CD14-positive monocyte (primary cell): ENCODE data around the gene MMEL1. TPM values are rescaled to one million over a fixed set of nuclear protein-coding genes. Genes with fewer than 3 reads are reported as not detected.
"Not testable (repeated sequence)": the region's sequence is repeated elsewhere in the genome, so short reads cannot be mapped to it uniquely, and the experiment has no call there.

Experiments used
- DNase-seq, 3 donors: peaks; one replicate each; pipeline ENCODE4 v3.0.0-alpha.2; 2011 to 2022
- H2AFZ ChIP-seq: 2 replicates; pipeline ENCODE4 v1.6.0; 2012; ENCODE audit warnings: mild to moderate bottlenecking, low read depth, low read length, inconsistent platforms; ENCODE audit not compliant: insufficient read depth, poor library complexity, severe bottlenecking
- H3K27ac ChIP-seq, 2 donors: 1 replicate in 1 of 2; 2 replicates in 1 of 2; pipeline ENCODE4 v1.5.1; 2012 to 2013; ENCODE audit warnings: low read length in 2 of 2, control low read depth in 1 of 2, inconsistent platforms in 1 of 2, low read depth in 1 of 2, mild to moderate bottlenecking in 1 of 2
- H3K27me3 ChIP-seq, 2 donors: one replicate each; pipeline versions ENCODE4 v1.6.0 to v1.6.1; 2011 to 2013; ENCODE audit warnings: low read length in 2 of 2; ENCODE audit not compliant: control insufficient read depth in 2 of 2, insufficient read depth in 2 of 2
- H3K36me3 ChIP-seq, 2 donors: replicated peaks in 1 of 2; 1 replicate in 1 of 2; 2 replicates in 1 of 2; pipeline versions ENCODE4 v1.5.1 to v1.6.1; 2012 to 2013; ENCODE audit warnings: low read length in 2 of 2, control low read depth in 1 of 2, inconsistent platforms in 1 of 2, mild to moderate bottlenecking in 1 of 2; ENCODE audit not compliant: insufficient read depth in 2 of 2, control insufficient read depth in 1 of 2
- H3K4me1 ChIP-seq, 2 donors: 1 replicate in 1 of 2; 2 replicates in 1 of 2; pipeline versions ENCODE4 v1.5.1 to v1.6.1; 2012 to 2013; ENCODE audit warnings: low read length in 2 of 2, control low read depth in 1 of 2, inconsistent platforms in 1 of 2, mild to moderate bottlenecking in 1 of 2, moderate library complexity in 1 of 2; ENCODE audit not compliant: insufficient read depth in 2 of 2, control insufficient read depth in 1 of 2
- H3K4me2 ChIP-seq: replicated peaks from 2 replicates; pipeline ENCODE3; 2012; ENCODE audit warnings: low read length, moderate library complexity, mild to moderate bottlenecking; ENCODE audit not compliant: poor library complexity, severe bottlenecking; ENCODE audit errors: extremely low read depth
- H3K4me3 ChIP-seq, 3 experiments: fragments of 200-600 bp in 1 of 3; sonication (generic) in 1 of 3; replicated peaks in 1 of 3; 1 replicate in 2 of 3; 2 replicates in 1 of 3; pipeline ENCODE4 v1.5.1; 2011 to 2013; ENCODE audit warnings: low read length in 3 of 3, mild to moderate bottlenecking in 3 of 3, control low read depth in 2 of 3, low read depth in 2 of 3, inconsistent platforms in 1 of 3, moderate library complexity in 1 of 3
- H3K79me2 ChIP-seq: 2 replicates; pipeline ENCODE4 v1.6.0; 2012; ENCODE audit warnings: mild to moderate bottlenecking, control low read depth, inconsistent platforms, low read length, moderate library complexity; ENCODE audit not compliant: insufficient read depth
- H3K9ac ChIP-seq: 2 replicates; pipeline ENCODE4 v1.6.0; 2017; ENCODE audit warnings: low read length, mild to moderate bottlenecking; ENCODE audit not compliant: insufficient read depth, poor library complexity, severe bottlenecking
- H3K9me3 ChIP-seq, 2 donors: replicated peaks in 1 of 2; 1 replicate in 1 of 2; 2 replicates in 1 of 2; pipeline versions ENCODE4 v1.5.1 to v1.6.1; 2012 to 2013; ENCODE audit warnings: low read length in 2 of 2, control low read depth in 1 of 2; ENCODE audit not compliant: control insufficient read depth in 1 of 2, insufficient read depth in 1 of 2
- H4K20me1 ChIP-seq: 2 replicates; pipeline ENCODE4 v1.6.0; 2012; ENCODE audit warnings: mild to moderate bottlenecking, low read length, control low read depth, moderate library complexity; ENCODE audit not compliant: insufficient read depth
- H3K27ac Mint-ChIP-seq, 7 donors: one replicate each; pipeline ENCODE4 v1.8.0; 2020; ENCODE audit warnings: mild to moderate bottlenecking in 7 of 7, mixed read lengths in 7 of 7, moderate library complexity in 6 of 7, inconsistent platforms in 2 of 7
- H3K27me3 Mint-ChIP-seq, 3 donors: one replicate each; pipeline ENCODE4 v1.8.0; 2021 to 2022; ENCODE audit warnings: low read depth in 3 of 3, mild to moderate bottlenecking in 3 of 3, mixed read lengths in 3 of 3, moderate library complexity in 3 of 3, inconsistent platforms in 1 of 3
- H3K36me3 Mint-ChIP-seq, 2 donors: one replicate each; pipeline ENCODE4 v1.8.0; 2020; ENCODE audit warnings: mixed read lengths in 2 of 2, inconsistent platforms in 1 of 2, mild to moderate bottlenecking in 1 of 2
- H3K4me1 Mint-ChIP-seq: one replicate; pipeline ENCODE4 v1.8.0; 2020; ENCODE audit warnings: mild to moderate bottlenecking, mixed read lengths
- H3K4me3 Mint-ChIP-seq, 2 donors: one replicate each; pipeline ENCODE4 v1.8.0; 2020; ENCODE audit warnings: mild to moderate bottlenecking in 2 of 2, mixed read lengths in 2 of 2, moderate library complexity in 1 of 2
- H3K9me3 Mint-ChIP-seq, 7 donors: one replicate each; pipeline ENCODE4 v1.8.0; 2020 to 2022; ENCODE audit warnings: mixed read lengths in 7 of 7, mild to moderate bottlenecking in 6 of 7, moderate library complexity in 6 of 7, inconsistent platforms in 2 of 7
- CTCF ChIP-seq: fragments of 200-600 bp; IDR thresholded peaks from one replicate; pipeline ENCODE4 v1.8.0; 2022; ENCODE audit warnings: antibody characterized with exemption, mild to moderate bottlenecking
- WGBS: methylation state at CpG from one replicate; pipeline ENCODE4 v1.1.5; 2013; ENCODE audit warnings: missing lambda C conversion rate; ENCODE audit not compliant: insufficient coverage; 5-methylcytosine and 5-hydroxymethylcytosine counted together
- intact Hi-C, 2 donors: fragments of 100-400 bp; cut with micrococcal nuclease; formaldehyde crosslinking; loops; one replicate each; pipeline versions ENCODE4 v1.15.0 to v1.15.1; 2023
- polyA plus RNA-seq, 3 donors: library from polyadenylated mRNA; depleted of rRNA in 1 of 3; unstranded in 2 of 3; stranded (reverse) in 1 of 3; fragments of 300-500 nt in 2 of 3; fragments of >200 nt in 1 of 3; fragmentation: Illumina TruSeq in 2 of 3; gene quantifications; 1 replicate in 2 of 3; 2 replicates in 1 of 3; pipeline ENCODE4 v1.2.3, GENCODE V29; 2012 to 2021

Gene MMEL1
- polyA plus RNA-seq, 3 donors: 1.1 to 4.4 (median 1.9) TPM

DNA sequence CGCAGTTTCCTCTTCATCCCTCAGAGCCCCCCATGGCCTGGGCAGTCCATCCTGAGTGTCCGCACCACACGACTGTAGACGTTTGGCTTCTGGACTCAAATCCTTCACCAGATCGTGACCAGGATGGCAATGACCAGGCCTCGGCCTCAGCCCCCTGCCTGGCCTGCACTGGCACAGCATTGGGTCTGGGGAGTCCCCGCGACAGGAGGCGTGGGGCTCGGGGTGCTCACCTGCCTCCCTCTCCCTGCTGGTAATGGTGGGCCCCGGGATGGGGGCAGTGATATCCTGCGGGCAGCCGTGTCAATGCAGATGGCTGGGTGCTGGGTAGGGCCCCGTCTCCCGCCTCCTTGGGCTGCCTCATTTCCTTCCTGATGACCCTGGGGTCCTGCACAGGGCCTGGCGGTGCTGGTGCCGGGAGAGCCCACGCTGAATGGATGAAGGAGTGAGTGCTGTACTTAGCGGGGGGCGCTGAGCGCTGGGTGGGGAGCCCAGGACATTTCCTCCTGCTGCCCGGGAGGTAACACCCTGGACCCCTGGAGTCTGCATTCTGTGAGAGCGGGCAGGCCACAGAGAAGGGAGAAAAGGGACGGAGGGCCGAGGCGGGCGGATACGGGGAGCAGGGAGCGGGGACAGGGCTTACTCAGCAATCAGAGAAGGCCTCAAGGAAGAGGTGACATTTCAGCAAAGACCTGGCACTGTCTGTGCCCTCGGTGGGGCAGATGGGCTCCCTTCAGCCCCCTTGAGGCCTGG lies 78.8 kb downstream of the MMEL1 start:
- TF ChIP-seq CTCF: no peak
- peaks cover 51 to 56% of the 10 kb centered on the region in 2 donors for H3K4me1 ChIP-seq
- DNase-seq: no peak
- H3K4me2 ChIP-seq: peak overlapping the region; percentile 97
- Mint-ChIP-seq H3K9me3 (peaks cover 0 to 3% (median 0%) of the 10 kb centered on the region in 7 donors), H3K27me3 (peaks cover 9 to 16% (median 14%) of the 10 kb centered on the region in 3 donors), H3K4me3 (peak overlapping the region in 1 of 2 donors; percentile 55), H3K36me3 (peaks cover 13 to 16% of the 10 kb centered on the region in 2 donors), H3K27ac (peak overlapping the region in 5 of 7 donors; percentile 55 to 98 (median 97)), H3K4me1 (peaks cover 40% of the 10 kb centered on the region)
- no peak overlapping the region for H3K4me3 ChIP-seq
- H3K79me2 ChIP-seq: peaks cover 27% of the 10 kb centered on the region
- 83% methylated on average over 25 of the region's 30 CpGs for WGBS
- no peak overlapping the region for H3K27ac ChIP-seq
- peaks cover 14 to 16% of the 10 kb centered on the region in 2 donors for H3K36me3 ChIP-seq
- H3K27me3 ChIP-seq: no peaks in the 10 kb centered on the region
- intact Hi-C loops: no loop called here
- H3K9ac ChIP-seq: no peak overlapping the region
- H2AFZ ChIP-seq: no peak overlapping the region
- peaks cover 14% of the 10 kb centered on the region for H4K20me1 ChIP-seq
- no peaks in the 10 kb centered on the region for H3K9me3 ChIP-seq

DNA sequence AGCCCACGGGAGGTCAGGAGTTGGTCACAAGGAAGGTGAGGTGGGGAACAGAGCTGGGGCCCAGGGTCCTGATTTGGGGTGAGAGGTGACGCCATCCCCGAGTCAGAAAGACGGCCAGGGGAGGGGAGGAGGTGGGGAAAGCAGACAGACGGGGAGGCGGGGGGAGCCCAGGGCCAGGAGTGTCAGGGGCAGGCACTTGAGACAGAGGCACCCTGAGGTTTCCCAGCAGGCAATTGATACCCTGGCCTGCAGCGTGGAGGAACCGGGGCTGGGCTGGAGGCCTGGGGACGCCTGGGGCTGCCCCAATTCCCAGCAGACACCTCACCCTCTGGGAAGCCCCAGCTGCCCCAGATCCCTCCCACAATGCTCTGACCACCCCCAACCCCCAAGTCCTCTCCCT lies 79.7 kb downstream of the MMEL1 start:
- H3K9me3 Mint-ChIP-seq, H3K4me3 Mint-ChIP-seq, H3K36me3 ChIP-seq, intact Hi-C loops, H3K4me2 ChIP-seq, H3K27me3 ChIP-seq, DNase-seq, H3K27ac ChIP-seq, H3K9ac ChIP-seq, H4K20me1 ChIP-seq, H2AFZ ChIP-seq, H3K36me3 Mint-ChIP-seq, H3K27ac Mint-ChIP-seq, H3K9me3 ChIP-seq, H3K4me3 ChIP-seq: not testable (repeated sequence)
- Histone ChIP-seq H3K4me1 (peaks cover 54 to 58% of the 10 kb centered on the region in 2 donors), H3K79me2 (peaks cover 22% of the 10 kb centered on the region)
- Mint-ChIP-seq H3K4me1 (peaks cover 40% of the 10 kb centered on the region), H3K27me3 (peaks cover 9 to 16% (median 13%) of the 10 kb centered on the region in 3 donors)
- WGBS: 74% methylated on average over 5 of the region's 9 CpGs
